AG04450 (cell line): ENCODE measurements around the gene RAN. TPM values are rescaled to one million over a fixed set of nuclear protein-coding genes. Genes with fewer than 3 reads are reported as not detected.

ENCODE experiments used
- CTCF ChIA-PET: fragments of 300-600, 350-600 bp; formaldehyde crosslinking; extraction: SDS; loops from one replicate; lab custom pipeline; 2022; ENCODE audit warnings: antibody characterized with exemption, inconsistent platforms; lab: Charles Lee
- POLR2A ChIA-PET: fragments of 350-600 bp; formaldehyde crosslinking; extraction: SDS; loops from one replicate; lab custom pipeline; 2021; ENCODE audit warnings: antibody characterized with exemption, inconsistent platforms; lab: Yijun Ruan, JAX
- DNase-seq: peaks from one replicate; pipeline ENCODE4 v3.0.0-alpha.2; 2011; ENCODE audit warnings: low read depth, low spot score
- H3K27ac ChIP-seq: one replicate; pipeline ENCODE4 v1.5.1; 2012; ENCODE audit warnings: low read depth, low read length, control low read depth
- H3K27me3 ChIP-seq: one replicate; pipeline ENCODE4 v1.6.0; 2012; ENCODE audit warnings: low read length; ENCODE audit not compliant: control insufficient read depth, insufficient read depth
- H3K4me3 ChIP-seq: 2 replicates; pipeline ENCODE4 v1.5.1; 2011; ENCODE audit warnings: mild to moderate bottlenecking, low read depth, low read length, control low read depth
- H3K9me3 ChIP-seq: 2 replicates; pipeline ENCODE4 v1.5.1; 2012; ENCODE audit warnings: low read length; ENCODE audit not compliant: control insufficient read depth, insufficient read depth
- CTCF ChIP-seq: IDR thresholded peaks from 2 replicates; pipeline ENCODE4 v1.5.1; 2011; ENCODE audit warnings: low read depth, low read length, control low read depth, inconsistent platforms
- polyA minus RNA-seq: library from RNA; depleted of rRNA, polyadenylated mRNA; stranded (reverse); fragments of >200 nt; gene quantifications from 2 replicates; pipeline ENCODE4 v1.2.3, GENCODE V29; 2011; rRNA and poly(A)+ RNA removed
- polyA plus RNA-seq: library from polyadenylated mRNA; depleted of rRNA; stranded (reverse); fragments of >200 nt; gene quantifications from 2 replicates; pipeline ENCODE4 v1.2.3, GENCODE V29; 2011; rRNA removed

The RAN gene
- polyA plus RNA-seq (1,253 and 1,434 TPM in 2 replicates), polyA minus RNA-seq (590 and 780 TPM in 2 replicates)

- TF ChIP-seq CTCF, result no peak
- H3K4me3 ChIP-seq, result peak within 1 kb of the TSS; percentile 79
- peak within 1 kb of the TSS; percentile 86 for H3K27ac ChIP-seq
- DNase-seq, result peak; percentile 74
- no peaks in the 10 kb centered on the region for H3K27me3 ChIP-seq
- POLR2A ChIA-PET, result no interaction called here
- CTCF ChIA-PET, result interaction anchor here (1.0 to 1.8 kb wide), 7 partner anchors 28 to 123 kb away, joined by 3 to 7 read pairs (median 4); partner anchors contain the start of gene STX2
- H3K9me3 ChIP-seq, result no peaks in the 10 kb centered on the region; the same call in 1 of the 2 replicates
These were observed at the start of gene RAN for GRCh38 chr12:130871286-130872178. RAN (plus strand) TSS chr12:130872066; CDS start chr12:130872594, 528 bp downstream.

GRCh38 chr12:130825771-130826150 lies 46.1 kb upstream of the RAN start:
- no peak for DNase-seq
- peak overlapping the region; percentile 57 for H3K27ac ChIP-seq
- ChIA-PET CTCF (interaction anchor here (1.0 to 3.9 kb wide), 7 partner anchors 9 to 78 kb away, joined by 3 to 46 read pairs (median 6); partner anchors contain the start of gene STX2), POLR2A (no interaction called here)
- H3K9me3 ChIP-seq, result peaks cover 4% of the 10 kb centered on the region
- H3K4me3 ChIP-seq, result no peak overlapping the region
- H3K27me3 ChIP-seq, result no peaks in the 10 kb centered on the region
- no peak for TF ChIP-seq CTCF

- H3K27ac ChIP-seq, result peak overlapping the region; percentile 57
- peak; percentile 68 for TF ChIP-seq CTCF
- no peaks in the 10 kb centered on the region for H3K27me3 ChIP-seq
- ChIA-PET CTCF (interaction anchor here (0.7 to 3.9 kb wide), 12 partner anchors 9 to 78 kb away, joined by 3 to 46 read pairs (median 5); partner anchors contain the start of gene STX2), POLR2A (no interaction called here)
- DNase-seq, result peak; percentile 21
- H3K9me3 ChIP-seq, result peaks cover 4% of the 10 kb centered on the region
- no peak overlapping the region for H3K4me3 ChIP-seq
These were observed 45.6 kb upstream of the RAN start for GRCh38 chr12:130826151-130826801.

GRCh38 chr12:130827432-130827831 lies 44.4 kb upstream of the RAN start:
- no peaks in the 10 kb centered on the region for H3K27me3 ChIP-seq
- H3K27ac ChIP-seq, result peak overlapping the region; percentile 39
- no peak overlapping the region for H3K4me3 ChIP-seq
- peaks cover 4% of the 10 kb centered on the region for H3K9me3 ChIP-seq
- ChIA-PET POLR2A (no interaction called here), CTCF (interaction anchor here (1.8 kb wide), 1 partner anchor 9 kb away, joined by 8 read pairs; no protein-coding TSS in a partner anchor)
- TF ChIP-seq CTCF, result no peak
- DNase-seq, result no peak
